Measurements from ENCODE around the gene SLC6A8. TPM values are rescaled to one million over a fixed set of nuclear protein-coding genes. Genes with fewer than 3 reads are reported as not detected.
A peak's percentile ranks its signal among the peaks of the same experiment; 100 is the strongest.

SLC6A8 gene
- total RNA-seq, 4 donors from 2014 or later: 4.0 to 8.0 (median 6.1) TPM

DNA sequence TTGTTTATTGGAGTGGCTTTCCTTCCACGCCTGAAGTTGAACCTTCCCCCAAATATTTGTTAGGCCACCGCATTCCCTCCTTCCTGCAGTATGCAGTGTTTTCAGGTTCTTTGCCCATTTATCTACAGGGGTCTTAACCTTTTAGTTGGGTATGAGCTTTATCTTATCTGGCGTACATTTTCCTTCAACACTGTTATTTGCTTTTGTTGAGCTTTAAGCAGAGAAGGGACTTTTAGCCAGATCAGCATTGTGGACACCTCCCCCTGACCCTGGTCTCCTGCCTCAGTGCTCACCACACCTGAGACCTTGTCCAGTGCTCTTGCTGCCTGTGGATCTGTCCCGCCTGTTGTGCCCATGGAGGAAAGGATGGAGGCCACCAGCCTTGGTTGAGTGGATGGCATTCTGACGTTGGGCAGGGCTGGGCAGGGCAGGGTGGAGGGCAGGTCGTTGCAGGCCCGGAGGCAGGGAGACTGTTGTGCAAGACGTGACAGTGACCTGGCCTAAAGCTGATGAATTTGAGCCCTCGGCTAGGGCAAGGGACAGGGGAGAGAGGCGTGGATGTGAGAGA lies 41.7 kb upstream of the SLC6A8 start:
- WGBS, 2 donors: 66 to 75% methylated on average over 6 to 10 of the region's 10 CpGs
- no peak for DNase-seq

DNA sequence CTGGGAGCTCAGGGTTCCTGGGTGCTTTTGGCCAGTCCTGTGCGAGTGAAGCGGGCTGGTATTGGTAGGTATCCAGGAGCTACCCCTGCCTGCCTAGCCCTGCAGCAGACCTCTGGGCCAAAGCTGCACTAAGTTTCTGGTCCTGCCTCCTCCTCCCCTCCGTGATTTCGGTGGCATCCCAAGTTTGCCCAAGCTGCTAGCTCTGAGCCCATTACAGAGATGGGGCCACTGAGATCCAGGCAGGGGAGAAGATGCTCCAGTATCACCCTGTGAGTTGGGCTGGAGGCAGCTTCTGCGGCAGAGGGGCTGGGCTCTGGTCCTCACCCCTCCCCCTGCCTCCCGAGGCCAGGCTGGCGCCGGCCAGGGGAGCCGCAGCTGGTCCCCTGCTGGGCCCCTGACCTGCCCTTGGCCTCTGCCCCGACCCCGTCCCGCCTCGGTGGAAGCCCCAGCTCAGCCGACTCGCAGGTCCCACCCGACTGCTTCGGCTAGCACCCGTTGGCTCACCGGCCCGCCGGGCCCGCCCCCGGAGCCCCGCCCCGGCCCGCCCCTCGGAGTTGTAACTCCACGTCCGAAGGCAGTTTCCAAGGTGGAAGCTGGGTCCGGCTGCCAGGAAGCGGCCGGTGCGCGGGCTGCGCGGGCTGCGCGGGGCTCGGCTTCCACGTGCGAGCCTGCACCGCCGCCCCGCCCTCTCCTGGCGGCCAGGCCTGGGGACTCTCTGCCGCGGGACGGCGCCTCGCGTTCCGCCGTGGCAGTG lies 40.9 kb upstream of the SLC6A8 start, which contains the start of gene DUSP9:
Gene DUSP9, plus strand, starts transcription at position 584 of the 754 bp plus-strand sequence. CDS start 751 bp downstream, outside the sequence.
- H3K27ac ChIP-seq: no peak within 1 kb of the TSS
- peaks cover 10% of the 10 kb centered on the region for H3K27me3 ChIP-seq
- DNase-seq: peak; percentile 22 to 24
- H3K4me3 ChIP-seq (replicated peaks in 1 of 3): peak within 1 kb of the TSS in 1 of 3 donors; percentile 12
- H3K36me3 ChIP-seq: no peaks in the 10 kb centered on the region
- TF ChIP-seq, protein P1, sequence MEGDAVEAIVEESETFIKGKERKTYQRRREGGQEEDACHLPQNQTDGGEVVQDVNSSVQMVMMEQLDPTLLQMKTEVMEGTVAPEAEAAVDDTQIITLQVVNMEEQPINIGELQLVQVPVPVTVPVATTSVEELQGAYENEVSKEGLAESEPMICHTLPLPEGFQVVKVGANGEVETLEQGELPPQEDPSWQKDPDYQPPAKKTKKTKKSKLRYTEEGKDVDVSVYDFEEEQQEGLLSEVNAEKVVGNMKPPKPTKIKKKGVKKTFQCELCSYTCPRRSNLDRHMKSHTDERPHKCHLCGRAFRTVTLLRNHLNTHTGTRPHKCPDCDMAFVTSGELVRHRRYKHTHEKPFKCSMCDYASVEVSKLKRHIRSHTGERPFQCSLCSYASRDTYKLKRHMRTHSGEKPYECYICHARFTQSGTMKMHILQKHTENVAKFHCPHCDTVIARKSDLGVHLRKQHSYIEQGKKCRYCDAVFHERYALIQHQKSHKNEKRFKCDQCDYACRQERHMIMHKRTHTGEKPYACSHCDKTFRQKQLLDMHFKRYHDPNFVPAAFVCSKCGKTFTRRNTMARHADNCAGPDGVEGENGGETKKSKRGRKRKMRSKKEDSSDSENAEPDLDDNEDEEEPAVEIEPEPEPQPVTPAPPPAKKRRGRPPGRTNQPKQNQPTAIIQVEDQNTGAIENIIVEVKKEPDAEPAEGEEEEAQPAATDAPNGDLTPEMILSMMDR (IDR thresholded peaks at IDR 0.05): no peak
- TF ChIP-seq POLR2A (IDR thresholded peaks at IDR 0.05): no peak
- peaks cover 0 to 16% of the 10 kb centered on the region in 2 donors for H3K4me1 ChIP-seq
- intact Hi-C loops (cut with DNase I): no loop called here
- H3K9me3 ChIP-seq: no peaks in the 10 kb centered on the region
- 20% methylated on average over 1 of the region's 53 CpGs; no CpG with 5 or more reads in 1 of the 2 donors for WGBS, 2 donors

More for the DNA sequence above, 41.7 kb upstream of the SLC6A8 start:
- intact Hi-C loops (cut with DNase I): no loop called here
- Histone ChIP-seq H3K27me3 (peaks cover 10% of the 10 kb centered on the region), H3K27ac (no peak overlapping the region), H3K4me3 (replicated peaks in 1 of 3) (no peak overlapping the region), H3K9me3 (no peaks in the 10 kb centered on the region), H3K4me1 (peaks cover 0 to 16% of the 10 kb centered on the region in 2 donors), H3K36me3 (no peaks in the 10 kb centered on the region)
- TF ChIP-seq, protein P1 (IDR thresholded peaks at IDR 0.05): no peak
- no peak for TF ChIP-seq POLR2A (IDR thresholded peaks at IDR 0.05)

DNA sequence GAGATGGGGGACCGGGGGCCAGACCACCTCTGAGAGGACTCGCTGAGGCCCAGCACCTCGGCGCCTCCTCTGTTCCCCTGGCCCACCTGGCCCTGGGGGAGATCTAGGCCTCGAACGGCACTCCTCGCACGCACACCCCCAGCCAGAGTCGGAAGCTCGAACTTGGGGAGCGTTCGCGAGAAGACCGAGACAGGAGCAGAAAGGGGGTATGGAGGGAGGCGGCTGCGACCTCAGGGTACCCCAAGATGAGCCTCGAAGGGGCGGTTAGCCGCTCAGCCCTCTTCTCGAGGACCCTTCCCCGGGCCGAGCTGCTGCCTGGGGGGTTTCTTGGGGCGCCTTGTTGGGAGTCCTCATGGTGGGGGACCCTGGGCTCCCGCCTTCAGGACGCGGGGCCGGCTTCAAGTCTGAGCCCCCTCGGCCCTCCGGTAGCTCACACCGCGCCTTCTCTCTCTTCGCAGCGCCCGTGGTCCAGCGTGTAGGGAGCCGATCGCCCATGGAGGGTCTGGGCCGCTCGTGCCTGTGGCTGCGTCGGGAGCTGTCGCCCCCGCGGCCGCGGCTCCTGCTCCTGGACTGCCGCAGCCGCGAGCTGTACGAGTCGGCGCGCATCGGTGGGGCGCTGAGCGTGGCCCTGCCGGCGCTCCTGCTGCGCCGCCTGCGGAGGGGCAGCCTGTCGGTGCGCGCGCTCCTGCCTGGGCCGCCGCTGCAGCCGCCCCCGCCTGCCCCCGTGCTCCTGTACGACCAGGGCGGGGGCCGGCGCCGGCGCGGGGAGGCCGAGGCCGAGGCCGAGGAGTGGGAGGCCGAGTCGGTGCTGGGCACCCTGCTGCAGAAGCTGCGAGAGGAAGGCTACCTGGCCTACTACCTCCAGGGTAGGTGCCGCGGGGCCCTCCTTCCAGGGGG lies 40.0 kb upstream of the SLC6A8 start:
- no peak overlapping the region for H3K27ac ChIP-seq
- peaks cover 10% of the 10 kb centered on the region for H3K27me3 ChIP-seq
- H3K4me3 ChIP-seq (replicated peaks in 1 of 3): peak overlapping the region in 1 of 3 donors; percentile 12
- no CpG with 5 or more reads among the region's 85 CpGs for WGBS, 2 donors
- no peak for DNase-seq
- no peak for TF ChIP-seq POLR2A (IDR thresholded peaks at IDR 0.05)
- TF ChIP-seq, protein P1 (IDR thresholded peaks at IDR 0.05): no peak
- H3K36me3 ChIP-seq: no peaks in the 10 kb centered on the region
- peaks cover 0 to 10% of the 10 kb centered on the region in 2 donors for H3K4me1 ChIP-seq
- intact Hi-C loops (cut with DNase I): no loop called here
- no peaks in the 10 kb centered on the region for H3K9me3 ChIP-seq

DNA sequence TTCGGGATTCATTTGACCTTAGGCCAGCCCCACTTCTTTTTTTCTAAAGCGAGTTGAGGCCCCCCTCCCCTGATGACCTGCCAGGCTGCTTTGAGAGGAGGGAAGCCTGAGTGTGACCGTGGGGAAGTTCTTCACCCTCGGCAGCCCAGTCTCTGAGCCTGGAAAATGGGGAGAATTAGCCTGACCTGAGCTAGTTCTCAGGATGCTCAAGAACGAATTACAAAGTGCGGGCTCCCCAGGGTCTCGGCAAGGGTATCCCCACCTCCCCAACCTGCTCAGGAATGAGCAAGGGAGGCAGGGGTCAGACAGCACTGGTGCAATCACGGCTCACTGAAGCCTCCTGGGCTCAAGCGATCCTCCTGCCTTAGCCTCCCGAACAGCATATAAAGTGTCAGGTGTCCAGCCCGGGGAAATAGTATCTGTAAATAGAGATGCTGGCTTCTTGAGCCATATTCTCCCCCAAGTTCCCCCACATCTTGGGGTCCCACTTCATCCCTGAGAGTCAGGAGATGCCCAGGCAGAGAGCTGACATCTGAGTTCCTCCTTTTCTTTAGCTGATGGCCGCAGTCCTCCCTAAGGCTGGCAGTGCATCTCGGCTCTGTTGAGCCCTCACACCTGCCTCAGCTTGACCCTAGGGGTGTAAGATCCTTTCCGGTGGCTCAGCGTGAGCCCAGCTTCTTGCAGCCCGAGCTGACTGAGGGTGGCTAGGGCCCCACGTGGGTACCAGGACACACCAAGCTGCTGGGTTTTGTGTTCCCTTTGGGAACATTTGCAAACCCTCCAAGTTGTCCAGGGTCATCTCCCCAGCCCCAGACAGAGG lies 39.2 kb upstream of the SLC6A8 start:
- Histone ChIP-seq H3K36me3 (no peaks in the 10 kb centered on the region), H3K4me3 (replicated peaks in 1 of 3) (no peak overlapping the region), H3K4me1 (peaks cover 0 to 10% of the 10 kb centered on the region in 2 donors), H3K9me3 (no peaks in the 10 kb centered on the region), H3K27me3 (peaks cover 10% of the 10 kb centered on the region), H3K27ac (no peak overlapping the region)
- intact Hi-C loops (cut with DNase I): no loop called here
- TF ChIP-seq, protein P1 (IDR thresholded peaks at IDR 0.05): no peak
- no peak for TF ChIP-seq POLR2A (IDR thresholded peaks at IDR 0.05)
- WGBS, 2 donors: 64 to 84% methylated on average over 5 to 10 of the region's 17 CpGs
- no peak for DNase-seq
